Measurements from ENCODE around the gene ANXA2R.
A peak's percentile ranks its signal among the peaks of the same experiment; 100 is the strongest.

GRCh38 chr5:43066799-43067741 is 27.0 kb upstream of the ANXA2R start:
- TF ChIP-seq ZBTB33 (CRISPR knock-in tag; IDR thresholded peaks at IDR 0.05) (no peak), ZNF583 (CRISPR knock-in tag; IDR thresholded peaks at IDR 0.05) (no peak), ZNF253 (CRISPR knock-in tag; conservative IDR thresholded peaks at IDR 0.05) (no peak), CTCF (IDR thresholded peaks at IDR 0.05 in 2 of 3, conservative IDR thresholded peaks at IDR 0.05 in 1 of 3; ENCODE audit: insufficient read depth in 2 of 3, low read depth in 1 of 3, low read length in 3 of 3) (0 out of 6 replicates have a peak, but pooled peaks of 1 of the 3 experiments have one; percentile 2), ATF7 (IDR thresholded peaks at IDR 0.05) (no peak), CTBP1 (IDR thresholded peaks at IDR 0.05; ENCODE audit: borderline replicate concordance) (0 out of 2 replicates have a peak, but pooled peaks have one; percentile 28), HSF4 (CRISPR knock-in tag; IDR thresholded peaks at IDR 0.05; ENCODE audit: borderline replicate concordance) (no peak)

All from K562 (cell line).